ENCODE results near the gene PPIE. TPM values are rescaled to one million over a fixed set of nuclear protein-coding genes. Genes with fewer than 3 reads are reported as not detected.

Gene PPIE
- total and polyA plus RNA-seq, 2 of the 4 experiments (the other 2 are of a cell fraction) = 40.9 to 68.1 TPM

- H2BK15ac ChIP-seq (ENCODE audit: low read depth, low read length) = no peak overlapping the region
- no peaks in the 10 kb centered on the region for H3K4me1 ChIP-seq (ENCODE audit: control insufficient read depth, insufficient read depth, low read length)
- ATAC-seq (ENCODE audit: low read depth) (no peak), DNase-seq (peak; percentile 12)
- WGBS, 2 experiments (ENCODE audit: extremely low coverage in 2 of 2, insufficient read length in 1 of 2) = 54% methylated on average over 2 of the region's 3 CpGs; no CpG with 5 or more reads in 1 of the 2 experiments
- no peak overlapping the region for H3K14ac ChIP-seq (replicated peaks; ENCODE audit: low read depth, low read length)
- no peak overlapping the region for H3K9ac ChIP-seq (ENCODE audit: low read depth, low read length)
- no peak overlapping the region for H2BK120ac ChIP-seq (ENCODE audit: low read depth, low read length)
- BruUV-seq (replicated peaks) = no TSS peak
- no peaks in the 10 kb centered on the region for H3K9me1 ChIP-seq (ENCODE audit: insufficient read depth, low read length)
- no peak overlapping the region for H3K4me2 ChIP-seq (ENCODE audit: low read depth, low read length)
- H4K91ac ChIP-seq (ENCODE audit: insufficient read depth, low read depth, low read length) = no peak overlapping the region
- peaks cover 47% of the 10 kb centered on the region for H3K27me3 ChIP-seq (ENCODE audit: control insufficient read depth, insufficient read depth, low read length)
- H4K8ac ChIP-seq (ENCODE audit: low read depth in 2 of 2, low read length in 2 of 2) = no peak overlapping the region
- dilution Hi-C loops (cut with HindIII; ENCODE audit: low sequenced_read_pairs, unreplicated experiment) (no loop called here), in situ Hi-C loops (cut with MboI; ENCODE audit: low sequenced_read_pairs) (no loop called here), intact Hi-C loops (cut with micrococcal nuclease) (no loop called here)
- CTCF ChIA-PET = no interaction called here
- H4K5ac ChIP-seq (ENCODE audit: low read depth, low read length) = no peak overlapping the region
- no peak overlapping the region for H3K23ac ChIP-seq (ENCODE audit: low read depth, low read length)
- H3K56ac ChIP-seq (ENCODE audit: extremely low read depth, insufficient read depth, low read length) = no peak overlapping the region
- no peak overlapping the region for H3K4ac ChIP-seq (ENCODE audit: low read depth, low read length)
- H3K18ac ChIP-seq (ENCODE audit: low read depth, low read length) = no peak overlapping the region
- H4K20me1 ChIP-seq (ENCODE audit: insufficient read depth, low read length) = no peaks in the 10 kb centered on the region
- H2AFZ ChIP-seq (replicated peaks; ENCODE audit: low read length, poor library complexity) = no peak overlapping the region
- POLR2A ChIA-PET (ENCODE audit: unreplicated experiment) = no interaction called here
- TF ChIP-seq RCOR1 (IDR thresholded peaks at IDR 0.05; ENCODE audit: insufficient replicate concordance, low read length) (no peak), NFE2L2 (IDR thresholded peaks at IDR 0.05; ENCODE audit: low read depth, low read length) (no peak), USF2 (IDR thresholded peaks at IDR 0.05; ENCODE audit: low read depth, low read length) (no peak), BHLHE40 (IDR thresholded peaks at IDR 0.05; ENCODE audit: low read depth, low read length) (no peak), CTCF (conservative IDR thresholded peaks at IDR 0.05; ENCODE audit: low read depth, low read length) (no peak), SMC3 (IDR thresholded peaks at IDR 0.05; ENCODE audit: low read depth, low read length) (no peak), ELK1 (IDR thresholded peaks at IDR 0.05; ENCODE audit: borderline replicate concordance, low read depth, low read length) (no peak), MAZ (IDR thresholded peaks at IDR 0.05; ENCODE audit: borderline replicate concordance, low read depth, low read length) (no peak)
- H2AK5ac ChIP-seq (ENCODE audit: low read depth, low read length) = no peak overlapping the region
- H2BK20ac ChIP-seq (ENCODE audit: low read depth, low read length) = no peak overlapping the region
- no peak overlapping the region for H2BK5ac ChIP-seq (ENCODE audit: low read depth, low read length, poor library complexity, severe bottlenecking)
- H3K4me3 ChIP-seq (ENCODE audit: insufficient read depth, low read depth, low read length) = no peak overlapping the region
- no peak overlapping the region for H2AK9ac ChIP-seq (replicated peaks; ENCODE audit: low read depth, low read length, poor library complexity)
- no peaks in the 10 kb centered on the region for H3K9me3 ChIP-seq (ENCODE audit: control insufficient read depth, insufficient read depth, low read length)
- no peaks in the 10 kb centered on the region for H3K36me3 ChIP-seq (ENCODE audit: control insufficient read depth, insufficient read depth, low read length)
- no peak overlapping the region for H3K27ac ChIP-seq (ENCODE audit: insufficient read depth, low read length)
- no peaks in the 10 kb centered on the region for H3K79me1 ChIP-seq (ENCODE audit: low read depth in 1 of 2, low read length in 2 of 2)
Observed at GRCh38 chr1:39732730-39733129, 6.0 kb upstream of the PPIE start.

All from IMR-90 (cell line).